NCI-H2081 treated with DMSO at 0.1 percent for 48 hours (cell line): ENCODE measurements around the gene HLA-DRB5.
"Not testable (repeated sequence)": the region's sequence is repeated elsewhere in the genome, so short reads cannot be mapped to it uniquely, and the experiment has no call there.

Source experiments
- DNase-seq: peaks from one replicate; lab custom pipeline; 2025; lab: John Stamatoyannopoulos, UW

Gene HLA-DRB5

DNA sequence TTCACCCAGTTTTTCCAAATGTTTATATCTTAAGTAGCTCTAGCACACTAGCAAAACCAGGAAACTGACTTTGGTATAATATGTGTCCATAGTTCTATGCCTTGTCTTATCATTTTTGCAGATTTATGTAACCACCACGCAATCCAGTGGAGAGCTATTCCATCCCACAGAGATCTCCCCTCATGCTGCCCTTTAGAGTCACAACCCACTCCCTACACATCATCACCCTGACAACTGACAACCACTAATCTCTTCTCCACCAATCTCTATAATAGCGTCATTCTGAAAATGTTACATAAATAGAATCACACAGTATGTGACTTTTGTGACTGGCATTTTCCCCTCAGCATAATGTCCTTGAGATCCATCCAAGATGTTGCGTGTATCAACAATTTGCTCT, 29.1 kb downstream of the HLA-DRB5 start:
- no peak for DNase-seq

DNA sequence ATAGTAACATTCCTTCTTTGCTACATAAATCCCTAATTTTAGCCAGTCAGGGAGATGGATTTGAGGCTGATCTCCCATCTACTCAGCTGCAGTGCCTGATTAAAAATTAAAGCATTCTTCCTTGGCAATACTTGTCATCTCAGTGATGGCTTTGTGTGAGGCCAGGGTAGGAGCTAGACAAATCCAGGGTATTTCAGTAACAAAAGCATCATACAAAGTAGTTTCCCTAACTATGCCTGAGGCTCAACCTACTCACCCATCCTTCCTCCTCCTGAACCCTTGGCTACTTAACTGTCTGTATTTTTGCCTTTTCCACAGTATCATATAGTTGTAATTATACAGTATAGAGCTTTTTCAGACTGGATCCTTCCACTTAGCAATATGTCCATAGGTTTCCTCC, 37.7 kb downstream of the HLA-DRB5 start:
- no peak for DNase-seq

DNA sequence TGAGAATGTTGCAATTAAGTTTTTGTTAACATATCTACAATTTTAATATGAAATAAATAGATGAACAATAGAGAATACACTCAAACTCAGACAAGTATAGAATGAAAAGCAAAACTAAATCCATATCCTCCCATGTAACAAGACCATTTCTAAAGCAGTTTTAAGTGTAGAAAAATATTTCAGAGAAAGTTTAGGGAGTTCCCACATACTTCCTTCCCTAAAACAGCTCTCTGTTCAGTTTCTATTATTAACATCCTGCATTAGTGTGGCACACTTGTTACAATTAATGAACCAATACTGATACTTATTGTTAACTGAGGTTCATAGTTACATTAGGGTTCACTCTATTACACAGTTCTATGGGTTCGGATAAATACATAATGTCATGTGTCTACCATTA, 38.4 kb downstream of the HLA-DRB5 start:
- DNase-seq: no peak

DNA sequence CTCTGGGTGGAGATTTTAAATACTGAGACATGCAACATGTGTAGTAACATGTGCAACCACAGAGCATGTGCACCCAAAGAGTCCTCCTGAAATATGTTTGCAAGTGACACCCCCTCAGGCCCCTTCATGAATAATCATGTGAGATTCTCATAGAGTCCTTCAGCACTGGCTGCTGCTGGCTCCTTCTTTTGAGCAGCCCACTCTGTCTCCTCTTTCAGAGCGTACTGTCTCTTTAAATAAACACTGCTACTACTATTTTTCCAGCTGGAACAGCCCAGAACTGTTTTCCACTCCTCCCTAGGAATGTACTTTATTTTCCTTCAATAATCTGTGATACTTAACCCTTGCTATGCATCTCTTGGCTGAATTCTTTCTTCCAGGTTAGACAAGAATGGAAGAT, 42.0 kb downstream of the HLA-DRB5 start:
- DNase-seq: no peak

DNA sequence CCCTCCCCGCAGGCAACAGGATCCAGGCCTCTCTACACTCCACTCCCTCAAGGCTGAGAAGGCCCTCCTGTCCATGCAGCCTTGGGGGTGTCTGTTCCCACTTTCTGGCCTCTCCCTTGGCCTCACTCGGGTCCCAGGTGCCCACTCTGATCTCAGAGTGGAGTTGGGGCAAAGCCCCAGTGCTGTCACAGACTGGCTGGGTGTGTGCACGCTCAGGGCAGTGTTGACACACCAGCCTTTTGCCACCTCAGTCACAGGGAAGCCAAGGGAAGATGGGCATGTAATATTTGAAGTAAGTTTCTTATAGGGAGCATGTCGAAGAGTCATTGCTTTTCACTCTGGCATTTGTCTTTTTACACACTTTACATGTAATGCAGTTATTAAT, 45.5 kb downstream of the HLA-DRB5 start:
- no peak for DNase-seq

DNA sequence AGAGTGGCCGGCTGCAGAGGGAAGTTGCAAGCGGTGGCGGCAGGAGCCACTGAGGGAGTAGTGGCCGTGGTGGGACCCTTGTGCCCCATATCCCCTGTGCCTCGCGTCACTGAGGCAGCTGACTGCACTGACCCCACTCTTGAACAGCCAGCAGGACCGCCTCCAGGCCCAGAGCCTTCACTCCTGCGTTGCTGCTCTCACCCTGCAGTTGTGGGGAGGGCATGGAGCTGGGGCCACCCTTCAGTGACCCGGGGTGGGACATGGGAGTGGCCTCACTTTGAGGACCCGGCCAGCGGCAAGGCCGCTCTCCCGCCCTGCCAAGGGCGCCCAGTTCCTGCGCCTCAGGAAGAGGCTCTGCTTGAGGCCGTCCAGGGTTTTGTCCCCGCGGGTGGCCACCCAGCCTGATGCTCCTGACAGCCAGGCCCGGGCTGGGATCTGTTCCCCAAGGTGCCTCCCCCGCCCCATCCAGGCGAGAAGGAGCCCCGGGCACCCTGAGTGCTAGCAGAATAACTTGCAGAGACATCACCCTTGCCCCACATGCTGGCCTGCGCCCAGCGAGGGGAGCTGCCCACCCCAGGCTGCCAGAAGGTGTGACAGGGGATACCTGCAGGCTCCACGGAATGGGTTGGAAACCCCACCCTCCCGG, 46.0 kb downstream of the HLA-DRB5 start:
- DNase-seq: no peak

DNA sequence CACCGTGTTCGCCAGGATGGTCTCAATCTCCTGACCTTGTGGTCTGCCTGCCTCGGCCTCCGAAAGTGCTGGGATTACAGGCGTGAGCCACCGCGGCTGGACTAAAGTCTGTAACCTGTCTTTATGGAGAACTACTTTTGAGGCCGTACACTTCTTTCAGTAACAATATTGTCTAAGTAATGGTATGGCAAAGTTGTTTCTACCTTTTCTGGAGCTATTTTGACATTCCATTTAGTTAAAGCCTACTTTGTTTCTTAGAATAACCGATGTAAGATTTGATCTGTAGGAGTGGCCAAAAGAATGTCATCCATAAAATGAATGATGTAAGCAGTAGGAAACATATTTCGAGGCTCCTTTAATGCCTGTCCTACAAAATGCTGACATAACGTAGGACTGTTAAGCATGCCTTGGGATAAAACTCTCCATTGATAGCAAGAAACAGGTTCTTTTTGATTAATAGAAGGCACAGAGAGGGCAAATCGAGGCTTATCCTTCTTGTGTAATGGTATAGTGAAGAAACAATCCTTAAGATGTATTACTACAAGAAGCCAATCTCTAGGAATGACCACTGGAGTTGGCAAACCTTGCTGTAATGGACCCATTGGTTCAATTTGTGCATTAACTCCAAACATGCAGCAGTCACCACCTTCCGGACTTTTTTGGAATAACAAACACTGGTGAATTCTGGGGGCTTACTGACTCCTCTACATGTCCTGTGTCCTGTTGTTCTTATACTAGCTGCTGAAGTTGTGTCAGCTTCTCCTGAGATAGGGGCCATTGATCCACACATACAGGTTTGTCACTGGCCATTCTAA, 54.5 kb downstream of the HLA-DRB5 start:
- DNase-seq: no peak

DNA sequence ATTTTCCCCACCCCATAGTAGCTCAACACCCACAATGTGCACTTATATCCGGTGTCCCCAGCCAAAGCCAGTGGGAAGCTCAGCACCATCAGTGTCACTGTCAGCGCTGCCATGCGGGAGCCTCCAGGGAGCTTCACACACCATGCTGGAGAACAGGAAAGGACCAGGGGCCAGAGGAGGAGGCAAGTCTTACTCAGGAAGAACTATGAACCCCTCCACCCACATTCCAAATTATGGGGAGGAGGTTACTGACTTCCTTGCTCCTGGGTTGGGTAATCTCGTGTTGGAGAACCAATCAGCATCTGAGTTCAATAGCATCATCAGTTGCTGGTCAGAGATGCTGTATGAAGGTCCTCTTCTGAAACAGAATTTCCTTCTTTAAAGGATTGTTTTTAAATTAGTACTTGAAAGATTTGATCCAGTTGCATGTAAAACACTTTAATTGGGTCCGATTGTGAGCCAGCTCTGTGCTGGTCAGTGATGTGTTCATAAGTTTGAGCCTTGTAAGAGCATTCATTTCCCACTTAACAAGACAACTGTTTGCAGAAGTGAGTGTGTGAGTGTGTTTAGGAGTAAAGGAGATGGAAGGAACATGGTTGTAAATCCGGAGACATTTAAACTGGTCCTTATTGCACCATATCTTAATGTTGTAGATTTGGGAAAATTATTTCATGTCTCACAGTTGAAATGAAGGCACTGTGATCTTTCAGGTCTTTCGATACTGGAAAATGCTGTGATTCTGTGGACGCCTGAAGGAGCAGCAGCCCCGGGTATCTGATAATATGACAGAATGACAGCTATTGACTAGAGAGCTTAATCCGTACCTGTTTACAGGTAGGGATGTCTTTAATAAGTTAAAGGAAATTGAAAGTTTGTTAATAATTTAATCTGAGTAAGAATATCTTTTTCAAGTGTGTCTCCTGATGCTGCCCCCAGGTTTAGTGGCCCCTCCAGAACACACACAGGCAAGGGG, 56.4 kb downstream of the HLA-DRB5 start:
- DNase-seq: not testable (repeated sequence)

DNA sequence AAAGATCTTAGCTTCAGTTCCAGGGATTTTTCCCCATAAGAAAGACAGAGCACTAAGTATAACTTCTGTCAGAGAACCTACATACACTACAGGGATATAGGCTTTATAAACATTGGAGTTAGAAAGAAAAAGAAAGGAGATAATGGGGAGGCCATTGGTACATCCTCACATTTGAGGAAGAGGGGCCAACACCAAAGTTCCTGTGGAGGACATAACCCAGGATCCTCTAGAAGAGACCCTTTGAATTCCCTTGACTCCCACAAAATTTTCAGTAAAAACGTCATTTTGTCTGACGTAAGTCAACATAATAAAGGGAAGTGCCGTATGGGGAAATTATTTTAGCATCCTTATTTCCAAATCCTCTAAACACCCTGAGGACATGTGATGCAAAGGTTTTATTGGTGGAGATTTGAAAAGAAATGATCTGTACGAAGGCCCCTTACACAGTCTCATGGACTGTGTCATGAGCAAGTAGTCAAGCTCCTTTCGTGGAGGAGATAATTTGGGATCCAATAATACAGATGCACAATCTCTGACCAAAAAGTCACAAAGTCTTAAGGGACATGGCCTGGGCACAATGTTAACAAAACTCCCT, 57.2 kb downstream of the HLA-DRB5 start:
- DNase-seq: no peak

DNA sequence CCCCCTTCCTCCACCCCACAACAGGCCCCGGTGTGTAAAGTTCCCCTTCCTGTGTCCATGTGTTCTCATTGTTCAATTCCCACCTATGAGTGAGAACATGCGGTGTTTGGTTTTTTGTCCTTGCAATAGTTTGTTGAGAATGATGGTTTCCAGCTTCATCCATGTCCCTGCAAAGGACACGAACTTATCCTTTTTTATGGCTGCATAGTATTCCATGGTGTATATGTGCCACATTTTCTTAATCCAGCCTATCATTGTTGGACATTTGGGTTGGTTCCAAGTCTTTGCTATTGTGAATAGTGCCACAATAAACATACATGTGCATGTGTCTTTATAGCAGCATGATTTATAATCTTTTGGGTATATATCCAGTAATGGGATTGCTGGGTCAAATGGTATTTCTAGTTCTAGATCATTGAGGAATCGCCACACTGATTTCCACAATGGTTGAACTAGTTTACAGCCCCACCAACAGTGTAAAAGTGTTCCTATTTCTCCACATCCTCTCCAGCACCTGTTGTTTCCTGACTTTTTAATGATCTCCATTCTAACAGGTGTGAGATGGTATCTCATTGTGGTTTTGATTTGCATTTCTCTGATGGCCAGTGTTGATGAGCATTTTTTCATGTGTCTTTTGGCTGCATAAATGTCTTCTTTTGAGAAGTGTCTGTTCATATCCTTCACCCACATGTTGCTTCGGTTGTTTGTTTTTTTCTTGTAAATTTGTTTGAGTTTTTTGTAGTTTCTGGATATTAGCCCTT, 62.2 kb downstream of the HLA-DRB5 start:
- DNase-seq: not testable (repeated sequence)
